HCT116 (cell line): ENCODE results near the gene NIM1K. TPM values are rescaled to one million over a fixed set of nuclear protein-coding genes. Genes with fewer than 3 reads are reported as not detected.

ENCODE experiments used
- ATAC-seq: fragments of 200-7000 bp; cut with Tn5 transposase; 2 replicates; pipeline ENCODE4 v1.9.1; 2020; ENCODE audit warnings: mild to moderate bottlenecking, moderate library complexity
- BruUV-seq: library from RNA; stranded (reverse); fragments of 400-500 nt; replicated peaks from 2 replicates; lab custom pipeline; 2021; lab: Mats Ljungman, UMichigan
- CTCF ChIA-PET: fragments of 300-600 bp; sonication (Branson Sonifier 250); formaldehyde crosslinking; loops from one replicate; lab custom pipeline; 2021; ENCODE audit warnings: antibody characterized with exemption; lab: Charles Lee
- POLR2A ChIA-PET: fragments of 300-600, 350-600 bp; sonication (Branson Sonifier 250); formaldehyde crosslinking; loops from one replicate; lab custom pipeline; 2021; ENCODE audit warnings: antibody characterized with exemption; lab: Charles Lee
- RAD21 ChIA-PET, 2 experiments: fragments of 300-600 bp; sonication (Branson Sonifier 250); formaldehyde crosslinking; loops; one replicate each; lab custom pipeline; 2023; ENCODE audit warnings: low total read pairs in 2 of 2; ENCODE audit not compliant: uncharacterized antibody in 2 of 2, unreplicated experiment in 2 of 2, low non-redundant PET in 1 of 2; lab: Charles Lee
- DNase-seq: peaks from one replicate; pipeline ENCODE4 v3.0.0-alpha.2; 2010; ENCODE audit warnings: low read depth, low spot score
- H2AFZ ChIP-seq: fragments of 200-600 bp; shearing (Covaris generic), sonication (generic); 2 replicates; pipeline ENCODE4 v1.6.1; 2017; ENCODE audit warnings: low read depth, mixed run types, mixed read lengths, antibody characterized with exemption, low read length; ENCODE audit not compliant: poor library complexity, severe bottlenecking
- H3K27ac ChIP-seq: 2 replicates; pipeline ENCODE4 v1.5.1; 2012; ENCODE audit warnings: low read depth, low read length
- H3K27me3 ChIP-seq: fragments of 200-600 bp; sonication (generic); 2 replicates; pipeline ENCODE4 v1.6.1; 2016; ENCODE audit warnings: mixed run types, low read length, mixed read lengths; ENCODE audit not compliant: insufficient read depth
- H3K36me3 ChIP-seq, 2 experiments: fragments of 200-500 bp in 1 of 2; fragments of 200-600 bp in 1 of 2; sonication (Bioruptor generic) in 1 of 2; sonication (generic) in 1 of 2; 2 replicates each; pipeline versions ENCODE4 v1.5.1 to v1.6.1; 2014 to 2016; ENCODE audit warnings: low read length in 2 of 2, inconsistent platforms in 1 of 2, mixed read lengths in 1 of 2, mixed run types in 1 of 2; ENCODE audit not compliant: insufficient read depth in 2 of 2, control insufficient read depth in 1 of 2
- H3K4me1 ChIP-seq, 2 experiments: fragments of 200-600 bp in 1 of 2; sonication (generic) in 1 of 2; 2 replicates each; pipeline versions ENCODE4 v1.5.1 to v1.6.1; 2012 to 2017; ENCODE audit warnings: low read length in 2 of 2, inconsistent platforms in 1 of 2, mild to moderate bottlenecking in 1 of 2, mixed read lengths in 1 of 2, mixed run types in 1 of 2, moderate library complexity in 1 of 2; ENCODE audit not compliant: insufficient read depth in 2 of 2, control insufficient read depth in 1 of 2
- H3K4me2 ChIP-seq: fragments of 200-600 bp; sonication (generic); 2 replicates; pipeline ENCODE4 v1.6.1; 2017; ENCODE audit warnings: mixed run types, low read length, mixed read lengths
- H3K4me3 ChIP-seq, 2 experiments: fragments of 200-600 bp in 1 of 2; sonication (generic) in 1 of 2; replicated peaks in 1 of 2; 2 replicates each; pipeline ENCODE4 v1.5.1; 2011 to 2016; ENCODE audit warnings: low read length in 2 of 2, control low read depth in 1 of 2, low read depth in 1 of 2, mild to moderate bottlenecking in 1 of 2, mixed read lengths in 1 of 2, mixed run types in 1 of 2
- H3K79me2 ChIP-seq: fragments of 200-600 bp; sonication (generic); 2 replicates; pipeline ENCODE4 v1.6.1; 2017; ENCODE audit warnings: mild to moderate bottlenecking, mixed run types, low read length, moderate library complexity, mixed read lengths; ENCODE audit not compliant: insufficient read depth
- H3K9ac ChIP-seq: fragments of 200-600 bp; sonication (generic); 2 replicates; pipeline ENCODE4 v1.6.1; 2016; ENCODE audit warnings: low read length, mixed read lengths
- H3K9me2 ChIP-seq: fragments of 200-600 bp; sonication (generic), shearing (Covaris generic); 2 replicates; pipeline ENCODE4 v1.6.1; 2017; ENCODE audit warnings: mixed run types, mild to moderate bottlenecking, moderate library complexity; ENCODE audit not compliant: insufficient read depth
- H3K9me3 ChIP-seq, 2 experiments: fragments of 200-500 bp in 1 of 2; fragments of 200-600 bp in 1 of 2; sonication (Bioruptor generic) in 1 of 2; sonication (generic) in 1 of 2; 2 replicates each; pipeline ENCODE4 v1.6.1; 2014 to 2017; ENCODE audit warnings: low read length in 2 of 2, mixed read lengths in 2 of 2, inconsistent platforms in 1 of 2, low read depth in 1 of 2, mild to moderate bottlenecking in 1 of 2, mixed run types in 1 of 2, moderate library complexity in 1 of 2; ENCODE audit not compliant: control insufficient read depth in 1 of 2, insufficient read depth in 1 of 2
- H4K20me1 ChIP-seq: fragments of 200-600 bp; sonication (generic), shearing (Covaris generic); 2 replicates; pipeline ENCODE4 v1.6.1; 2017; ENCODE audit warnings: mixed run types, mild to moderate bottlenecking, moderate library complexity; ENCODE audit not compliant: insufficient read depth
- CEBPB ChIP-seq: IDR thresholded peaks from 2 replicates; pipeline ENCODE4 v1.6.1; 2012; ENCODE audit warnings: low read depth
- EGR1 ChIP-seq: IDR thresholded peaks from 2 replicates; pipeline ENCODE4 v1.6.1; 2012; ENCODE audit warnings: low read depth
- ELF1 ChIP-seq: IDR thresholded peaks from 2 replicates; pipeline ENCODE4 v1.6.1; 2012; ENCODE audit warnings: low read depth, borderline replicate concordance
- EZH2 ChIP-seq: fragments of 200-600 bp; sonication (generic); IDR thresholded peaks from 2 replicates; pipeline ENCODE4 v1.6.1; 2017; ENCODE audit warnings: antibody characterized with exemption, mixed run types
- EZH2phosphoT487 ChIP-seq: fragments of 200-600 bp; IDR thresholded peaks from 2 replicates; pipeline ENCODE4 v1.6.1; 2018; ENCODE audit warnings: antibody characterized with exemption, borderline replicate concordance
- RAD21 ChIP-seq: IDR thresholded peaks from 2 replicates; pipeline ENCODE4 v1.6.1; 2012; ENCODE audit warnings: low read depth, mild to moderate bottlenecking
- SIN3A ChIP-seq: IDR thresholded peaks from 2 replicates; pipeline ENCODE4 v1.6.1; 2012; ENCODE audit warnings: low read depth
- SP1 ChIP-seq: IDR thresholded peaks from 2 replicates; pipeline ENCODE4 v1.6.1; 2012; ENCODE audit warnings: low read depth
- TCF7L2 ChIP-seq: IDR thresholded peaks from 2 replicates; pipeline ENCODE4 v1.7.0; 2011; ENCODE audit warnings: borderline replicate concordance, inconsistent platforms; ENCODE audit not compliant: insufficient read depth, insufficient read length; ENCODE audit errors: extremely low read depth
- YY1 ChIP-seq: IDR thresholded peaks from 2 replicates; pipeline ENCODE4 v1.6.1; 2011; ENCODE audit warnings: low read length, low read depth, moderate library complexity, mild to moderate bottlenecking; ENCODE audit not compliant: insufficient replicate concordance; ENCODE audit errors: extremely low read depth
- ZNF274 ChIP-seq: fragments of 200-500 bp; sonication (Bioruptor generic); IDR thresholded peaks from 2 replicates; pipeline ENCODE4 v1.6.1; 2014; ENCODE audit warnings: mild to moderate bottlenecking, low read depth, low read length, inconsistent platforms
- intact Hi-C: fragments of 100-400 bp; cut with micrococcal nuclease; formaldehyde crosslinking; loops from 2 replicates; pipeline ENCODE4 v1.10.0; 2022
- total RNA-seq: library from RNA; stranded (reverse); gene quantifications from one replicate; pipeline ENCODE4 v1.2.1, GENCODE V29; 2021; ENCODE audit not compliant: unreplicated experiment
- TF ChIP-seq, protein P1 (sequence below): IDR thresholded peaks from 2 replicates; pipeline ENCODE4 v1.6.1; 2012
- TF ChIP-seq, protein P2 (sequence below): IDR thresholded peaks from 2 replicates; pipeline ENCODE4 v1.6.1; 2012

The NIM1K gene
- total RNA-seq, 1 experiment from 2014 or later: 0.44 TPM

DNA sequence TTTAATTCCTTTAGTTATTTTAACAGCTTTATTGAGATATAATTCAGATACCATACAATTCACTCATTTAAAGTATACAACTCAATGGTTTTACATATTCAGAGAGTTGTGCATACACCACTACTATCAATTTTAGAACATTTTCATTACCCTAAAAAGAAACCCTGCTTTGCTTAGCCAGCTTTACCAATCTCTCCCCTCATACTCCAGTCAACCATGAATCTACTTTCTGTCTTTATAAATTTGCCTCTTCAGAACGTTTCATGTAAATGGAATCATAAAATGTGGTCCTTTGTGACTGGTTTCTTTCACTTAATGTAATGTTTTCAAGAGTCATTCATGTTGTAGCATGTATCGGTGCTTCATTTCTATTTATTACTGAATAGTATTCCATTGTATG lies 24.9 kb downstream of the NIM1K start:
- no peaks in the 10 kb centered on the region for H4K20me1 ChIP-seq
- ChIA-PET CTCF (no interaction called here), POLR2A (no interaction called here), RAD21 (no interaction called here)
- H3K4me3 ChIP-seq: no peak overlapping the region
- no peaks in the 10 kb centered on the region; a peak in 1 of 4 replicates for H3K4me1 ChIP-seq
- no peaks in the 10 kb centered on the region for H3K9me2 ChIP-seq
- H3K79me2 ChIP-seq: no peaks in the 10 kb centered on the region
- no peak overlapping the region for H2AFZ ChIP-seq
- BruUV-seq: no TSS peak
- H3K27me3 ChIP-seq: no peaks in the 10 kb centered on the region
- H3K9me3 ChIP-seq: no peaks in the 10 kb centered on the region
- no peak overlapping the region for H3K9ac ChIP-seq
- H3K4me2 ChIP-seq: no peak overlapping the region
- no peaks in the 10 kb centered on the region for H3K36me3 ChIP-seq
- H3K27ac ChIP-seq: no peak overlapping the region
- ATAC-seq (no peak), DNase-seq (no peak)
- intact Hi-C loops: no loop called here
- no peak for TF ChIP-seq EZH2
- TF ChIP-seq, protein P1, sequence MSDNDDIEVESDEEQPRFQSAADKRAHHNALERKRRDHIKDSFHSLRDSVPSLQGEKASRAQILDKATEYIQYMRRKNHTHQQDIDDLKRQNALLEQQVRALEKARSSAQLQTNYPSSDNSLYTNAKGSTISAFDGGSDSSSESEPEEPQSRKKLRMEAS: no peak
- no peak for TF ChIP-seq CEBPB
- no peak for TF ChIP-seq ELF1
- TF ChIP-seq, protein P2, sequence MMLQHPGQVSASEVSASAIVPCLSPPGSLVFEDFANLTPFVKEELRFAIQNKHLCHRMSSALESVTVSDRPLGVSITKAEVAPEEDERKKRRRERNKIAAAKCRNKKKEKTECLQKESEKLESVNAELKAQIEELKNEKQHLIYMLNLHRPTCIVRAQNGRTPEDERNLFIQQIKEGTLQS: no peak
- TF ChIP-seq RAD21: no peak
- no peak for TF ChIP-seq ZNF274
- TF ChIP-seq SIN3A: no peak
- TF ChIP-seq EGR1: no peak
- TF ChIP-seq SP1: no peak
- no peak for TF ChIP-seq YY1
- no peak for TF ChIP-seq EZH2phosphoT487
- no peak for TF ChIP-seq TCF7L2
- TF ChIP-seq, all 23 proteins: peak for 0
